GM19467 (cell line): ENCODE data around the gene COL4A4.
"Not testable (repeated sequence)": the region's sequence is repeated elsewhere in the genome, so short reads cannot be mapped to it uniquely, and the experiment has no call there.

ENCODE experiments used
- ATAC-seq: cut with Tn5 transposase; IDR thresholded peaks from one replicate; pipeline ENCODE4 v1.9.1; 2021; ENCODE audit warnings: mild to moderate bottlenecking, moderate library complexity; ENCODE audit not compliant: unreplicated experiment

COL4A4 gene

GRCh38 chr2:227163998-227164762 is at the start of gene COL4A4, which contains the start of gene COL4A3:
COL4A4 (minus strand) TSS chr2:227164205; CDS start chr2:227147483, 16,722 bp downstream.
COL4A3 (plus strand) TSS chr2:227164624; CDS start chr2:227164727, 103 bp downstream.
- peak; percentile 58 for ATAC-seq

GRCh38 chr2:227207573-227207972 is 43.6 kb upstream of the COL4A4 start:
- ATAC-seq: no peak

- ATAC-seq: no peak
These were observed 42.4 kb upstream of the COL4A4 start for GRCh38 chr2:227206406-227206805.

GRCh38 chr2:227205701-227206100 is 41.7 kb upstream of the COL4A4 start:
- no peak for ATAC-seq

GRCh38 chr2:227204452-227204851 is 40.4 kb upstream of the COL4A4 start:
- ATAC-seq: no peak

- no peak for ATAC-seq
These were observed 37.8 kb upstream of the COL4A4 start for GRCh38 chr2:227201771-227202170.

GRCh38 chr2:227198866-227199265 is 34.9 kb upstream of the COL4A4 start:
- ATAC-seq: no peak

GRCh38 chr2:227194219-227194618 is 30.2 kb upstream of the COL4A4 start:
- no peak for ATAC-seq

- ATAC-seq: no peak
These were observed 28.5 kb upstream of the COL4A4 start for GRCh38 chr2:227192491-227192890.

- ATAC-seq: no peak
These were observed 27.4 kb upstream of the COL4A4 start for GRCh38 chr2:227191367-227191766.

- ATAC-seq: peak; percentile 54
These were observed 24.3 kb upstream of the COL4A4 start for GRCh38 chr2:227188292-227188691.

- ATAC-seq: no peak
These were observed 22.7 kb upstream of the COL4A4 start for GRCh38 chr2:227186751-227187150.

- no peak for ATAC-seq
These were observed 21.7 kb upstream of the COL4A4 start for GRCh38 chr2:227185615-227186232.

GRCh38 chr2:227183657-227184367 is 19.8 kb upstream of the COL4A4 start:
- no peak for ATAC-seq

GRCh38 chr2:227182765-227183164 is 18.8 kb upstream of the COL4A4 start:
- ATAC-seq: no peak

GRCh38 chr2:227180770-227181169 is 16.8 kb upstream of the COL4A4 start:
- ATAC-seq: no peak

GRCh38 chr2:227179988-227180685 is 16.1 kb upstream of the COL4A4 start:
- no peak for ATAC-seq

GRCh38 chr2:227177592-227178336 is 13.8 kb upstream of the COL4A4 start:
- ATAC-seq: no peak

- not testable (repeated sequence) for ATAC-seq
These were observed 7.8 kb upstream of the COL4A4 start for GRCh38 chr2:227171779-227172178.

- ATAC-seq: peak; percentile 66
These were observed 822 bp upstream of the COL4A4 start for GRCh38 chr2:227164763-227165291.
